Muscle layer of colon (tissue), 2 donors: ENCODE measurements around the gene SCAP.
A peak's percentile ranks its signal among the peaks of the same experiment; 100 is the strongest.
"Not testable (repeated sequence)": the region's sequence is repeated elsewhere in the genome, so short reads cannot be mapped to it uniquely, and the experiment has no call there.

Source experiments
- H3K27ac ChIP-seq: one replicate; pipeline ENCODE4 v1.7.0; 2013; ENCODE audit warnings: low read depth, mild to moderate bottlenecking, low read length, moderate library complexity
- H3K27me3 ChIP-seq, 2 donors: one replicate each; pipeline ENCODE4 v1.7.0; 2013; ENCODE audit warnings: low read length in 2 of 2, mild to moderate bottlenecking in 2 of 2; ENCODE audit not compliant: insufficient read depth in 2 of 2, control insufficient read depth in 1 of 2
- H3K36me3 ChIP-seq: one replicate; pipeline ENCODE4 v1.7.0; 2013; ENCODE audit warnings: mild to moderate bottlenecking, low read length; ENCODE audit not compliant: insufficient read depth
- H3K4me1 ChIP-seq: one replicate; pipeline ENCODE4 v1.7.0; 2013; ENCODE audit warnings: mild to moderate bottlenecking, low read length; ENCODE audit not compliant: insufficient read depth
- H3K4me3 ChIP-seq, 2 donors: one replicate each; pipeline ENCODE4 v1.7.0; 2013; ENCODE audit warnings: low read length in 2 of 2, low read depth in 1 of 2, mild to moderate bottlenecking in 1 of 2, moderate library complexity in 1 of 2
- H3K9ac ChIP-seq: one replicate; pipeline ENCODE4 v1.7.0; 2013; ENCODE audit warnings: low read length
- H3K9me3 ChIP-seq: one replicate; pipeline ENCODE4 v1.7.0; 2013; ENCODE audit warnings: mild to moderate bottlenecking, low read length
- donor health status: abdominal sarcoma.
- donor health status: Adenocarcinoma of cecum.

SCAP gene

DNA sequence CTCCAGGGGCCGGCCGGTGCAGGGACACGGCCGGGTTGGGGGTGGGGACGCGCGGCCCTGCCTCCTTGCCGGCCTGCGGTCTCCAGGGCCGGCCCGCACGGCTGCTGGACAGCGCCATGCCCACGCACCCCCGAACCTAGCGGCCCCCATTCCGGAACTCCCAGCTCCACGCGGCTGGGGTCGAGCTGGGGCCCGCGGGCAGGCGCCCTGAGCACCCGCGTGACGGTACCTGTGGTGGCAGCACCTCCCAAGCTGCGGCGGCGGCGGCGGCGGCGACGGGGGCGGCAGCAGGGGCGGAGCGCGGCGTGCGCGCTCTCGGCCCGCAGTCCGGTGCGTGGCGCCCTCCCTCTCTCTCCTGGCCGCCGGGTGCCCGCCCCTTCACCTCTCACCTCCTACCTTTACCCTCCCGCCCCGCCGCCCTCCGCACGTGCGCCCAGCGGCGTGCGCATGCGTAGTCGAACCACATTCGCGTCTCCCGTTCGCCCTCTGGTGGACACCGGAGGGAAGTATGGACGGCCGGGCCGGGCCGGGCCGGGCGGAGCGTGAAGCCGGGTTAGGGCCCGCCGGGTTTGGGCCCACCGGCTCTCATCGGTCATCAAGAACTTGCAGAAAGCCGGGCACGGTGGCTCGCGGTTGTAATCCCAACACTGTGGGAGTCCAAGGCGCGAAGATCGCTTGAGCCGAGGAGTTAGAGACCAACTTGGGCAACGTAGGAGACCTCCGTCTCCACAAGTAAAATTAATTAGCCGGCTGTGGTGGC, at the start of gene SCAP:
SCAP (minus strand) TSS at position 372 of the 760 bp plus-strand sequence. CDS start 32,948 bp downstream, outside the sequence.
- H3K27ac ChIP-seq, result peak within 1 kb of the TSS; percentile 83
- peak within 1 kb of the TSS; percentile 54 for H3K9ac ChIP-seq
- no peaks in the 10 kb centered on the region for H3K27me3 ChIP-seq
- no peaks in the 10 kb centered on the region for H3K36me3 ChIP-seq
- no peaks in the 10 kb centered on the region for H3K9me3 ChIP-seq
- H3K4me3 ChIP-seq, result peak within 1 kb of the TSS; percentile 69 to 80
- H3K4me1 ChIP-seq, result peaks cover 20% of the 10 kb centered on the region

DNA sequence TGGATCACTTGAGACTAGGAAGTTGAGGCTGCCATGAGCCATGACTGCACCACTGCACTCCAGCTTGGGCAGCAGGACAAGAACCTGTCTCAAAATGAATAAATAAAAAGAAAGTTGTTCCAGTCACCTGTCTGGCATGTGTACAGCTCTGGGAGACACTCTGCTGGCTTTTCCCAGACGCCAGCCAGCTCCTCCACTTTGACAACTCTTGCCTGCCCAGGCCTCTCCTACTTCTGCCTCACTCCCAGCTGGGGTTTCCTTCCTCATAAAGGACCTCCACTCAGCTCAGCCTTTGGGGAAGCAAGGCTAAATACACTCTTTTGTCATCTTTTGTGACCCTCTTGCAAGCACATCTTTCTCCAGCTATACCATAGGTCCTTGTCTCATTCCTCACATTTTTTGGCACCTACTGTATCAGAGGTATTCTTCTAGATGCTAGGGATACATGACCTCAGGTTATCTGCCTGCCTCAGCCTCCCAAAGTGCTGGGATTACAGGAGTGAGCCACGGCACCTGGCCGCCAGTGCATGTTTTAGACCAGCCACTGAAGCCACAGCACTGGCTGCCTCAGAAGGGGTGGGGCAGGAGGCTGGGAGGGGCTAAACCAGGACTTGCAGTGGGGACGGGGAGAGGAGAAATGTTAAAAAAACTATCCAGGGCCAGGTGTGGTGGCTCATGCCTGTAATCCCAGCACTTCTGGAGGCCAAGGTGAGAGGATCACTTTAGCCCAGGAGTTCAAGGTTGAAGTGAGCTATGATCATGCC, 47.8 kb upstream of the SCAP start:
- H3K4me1 ChIP-seq, result peaks cover 7% of the 10 kb centered on the region
- H3K4me3 ChIP-seq, result no peak overlapping the region
- no peak overlapping the region for H3K27ac ChIP-seq
- no peaks in the 10 kb centered on the region for H3K36me3 ChIP-seq
- no peaks in the 10 kb centered on the region for H3K9me3 ChIP-seq
- no peak overlapping the region for H3K9ac ChIP-seq
- no peaks in the 10 kb centered on the region for H3K27me3 ChIP-seq

DNA sequence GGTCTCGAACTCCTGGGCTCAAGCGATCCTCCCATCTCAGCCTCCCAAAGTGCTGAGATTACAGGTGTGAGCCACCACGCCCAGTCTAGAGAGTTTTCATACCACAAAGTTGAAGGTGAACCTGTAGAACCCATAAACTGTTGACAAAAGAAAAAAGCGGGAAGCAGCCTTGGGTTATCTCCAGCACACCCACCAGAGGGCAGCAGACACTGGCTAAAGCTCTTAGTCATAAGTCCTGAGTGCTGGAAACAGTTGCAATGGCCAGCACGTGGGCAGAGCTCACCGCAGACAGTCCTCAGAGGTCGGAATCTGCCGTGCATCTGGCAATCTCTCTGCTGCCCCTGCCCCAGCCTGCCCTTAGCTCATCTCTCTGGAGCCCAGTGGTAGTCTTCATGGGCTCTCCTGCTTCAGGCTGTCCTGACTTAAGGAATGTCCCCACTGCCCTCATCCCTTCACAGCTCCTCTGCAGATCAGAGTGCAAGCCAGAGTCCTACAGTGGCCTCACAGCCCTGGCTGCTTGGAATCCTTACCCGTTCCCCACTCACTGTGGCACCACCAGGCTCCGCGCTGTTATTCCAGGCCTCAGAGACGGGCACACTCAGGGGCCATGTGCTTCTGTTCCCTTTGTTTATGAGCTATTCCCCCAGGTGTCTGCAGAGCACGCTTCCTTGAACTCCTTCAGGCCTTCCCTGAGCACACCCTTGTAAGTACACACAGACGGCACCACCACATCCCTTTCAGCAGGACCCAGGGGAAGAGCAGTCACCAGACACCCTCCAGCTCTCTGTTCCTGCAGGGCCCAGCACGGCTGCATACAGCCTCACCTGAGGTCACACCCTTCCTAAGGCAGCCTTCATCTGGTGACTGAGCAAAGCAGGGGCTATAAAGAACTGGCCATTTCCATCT, 46.6 kb upstream of the SCAP start:
- Histone ChIP-seq H3K27me3 (no peaks in the 10 kb centered on the region), H3K36me3 (no peaks in the 10 kb centered on the region), H3K27ac (no peak overlapping the region), H3K9ac (no peak overlapping the region), H3K4me3 (no peak overlapping the region), H3K9me3 (no peaks in the 10 kb centered on the region), H3K4me1 (peaks cover 7% of the 10 kb centered on the region)

GRCh38 chr3:47520756-47521155, 45.0 kb upstream of the SCAP start:
- Histone ChIP-seq H3K9me3 (no peaks in the 10 kb centered on the region), H3K9ac (no peak overlapping the region), H3K36me3 (no peaks in the 10 kb centered on the region), H3K27ac (no peak overlapping the region), H3K4me3 (no peak overlapping the region), H3K27me3 (no peaks in the 10 kb centered on the region), H3K4me1 (peaks cover 7% of the 10 kb centered on the region)

GRCh38 chr3:47517937-47518336, 42.2 kb upstream of the SCAP start:
- Histone ChIP-seq H3K4me1 (peaks cover 7% of the 10 kb centered on the region), H3K4me3 (no peak overlapping the region), H3K9me3 (no peaks in the 10 kb centered on the region), H3K36me3 (no peaks in the 10 kb centered on the region), H3K27me3 (no peaks in the 10 kb centered on the region), H3K9ac (no peak overlapping the region), H3K27ac (no peak overlapping the region)

DNA sequence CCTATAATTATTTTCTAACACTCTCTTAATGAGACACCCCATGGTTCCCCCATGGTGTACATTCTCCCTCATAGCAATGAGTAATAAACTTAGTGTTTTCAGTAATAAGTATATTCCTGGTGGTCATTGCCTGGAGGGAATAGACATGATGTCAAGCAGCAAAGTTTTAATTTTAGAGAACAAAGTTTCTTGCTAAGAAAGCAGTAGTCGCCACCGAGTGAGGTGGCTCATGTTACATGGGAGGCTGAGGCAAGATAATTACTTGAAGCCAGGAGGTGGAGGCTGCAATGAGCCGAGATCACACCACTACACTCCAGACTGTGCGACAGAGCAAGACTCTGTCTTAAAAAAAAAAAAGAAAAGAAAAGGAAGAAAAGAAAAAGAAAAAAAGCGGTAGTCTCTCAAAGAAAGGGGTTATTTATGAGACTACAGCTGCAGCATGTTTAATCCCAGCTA, 40.2 kb upstream of the SCAP start:
- no peak overlapping the region for H3K4me3 ChIP-seq
- H3K36me3 ChIP-seq, result peaks cover 2% of the 10 kb centered on the region
- no peak overlapping the region for H3K27ac ChIP-seq
- no peaks in the 10 kb centered on the region for H3K4me1 ChIP-seq
- H3K9me3 ChIP-seq, result no peaks in the 10 kb centered on the region
- H3K9ac ChIP-seq, result no peak overlapping the region
- H3K27me3 ChIP-seq, result no peaks in the 10 kb centered on the region

DNA sequence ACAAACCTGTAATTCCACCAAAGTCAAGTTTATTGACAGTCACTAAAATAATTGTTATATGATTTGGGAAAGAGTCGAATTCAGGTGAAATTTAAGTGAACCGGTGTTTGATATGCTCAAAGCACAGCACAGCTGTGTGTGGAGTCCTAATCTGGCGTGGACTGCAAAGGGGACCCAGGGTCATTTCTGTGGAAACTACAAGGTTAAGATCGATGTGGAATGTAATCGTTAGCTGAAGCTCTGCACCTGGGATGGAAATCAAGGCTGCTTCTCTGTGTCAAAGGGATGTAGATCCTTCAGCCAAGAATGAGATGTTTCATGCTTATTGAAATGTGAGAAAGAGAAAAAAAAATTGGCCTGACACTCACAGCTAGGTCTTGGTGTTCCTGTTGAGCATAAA, 39.4 kb upstream of the SCAP start:
- Histone ChIP-seq H3K27ac (no peak overlapping the region), H3K4me3 (no peak overlapping the region), H3K36me3 (peaks cover 6% of the 10 kb centered on the region), H3K27me3 (no peaks in the 10 kb centered on the region), H3K9ac (no peak overlapping the region), H3K9me3 (no peaks in the 10 kb centered on the region), H3K4me1 (no peaks in the 10 kb centered on the region)

DNA sequence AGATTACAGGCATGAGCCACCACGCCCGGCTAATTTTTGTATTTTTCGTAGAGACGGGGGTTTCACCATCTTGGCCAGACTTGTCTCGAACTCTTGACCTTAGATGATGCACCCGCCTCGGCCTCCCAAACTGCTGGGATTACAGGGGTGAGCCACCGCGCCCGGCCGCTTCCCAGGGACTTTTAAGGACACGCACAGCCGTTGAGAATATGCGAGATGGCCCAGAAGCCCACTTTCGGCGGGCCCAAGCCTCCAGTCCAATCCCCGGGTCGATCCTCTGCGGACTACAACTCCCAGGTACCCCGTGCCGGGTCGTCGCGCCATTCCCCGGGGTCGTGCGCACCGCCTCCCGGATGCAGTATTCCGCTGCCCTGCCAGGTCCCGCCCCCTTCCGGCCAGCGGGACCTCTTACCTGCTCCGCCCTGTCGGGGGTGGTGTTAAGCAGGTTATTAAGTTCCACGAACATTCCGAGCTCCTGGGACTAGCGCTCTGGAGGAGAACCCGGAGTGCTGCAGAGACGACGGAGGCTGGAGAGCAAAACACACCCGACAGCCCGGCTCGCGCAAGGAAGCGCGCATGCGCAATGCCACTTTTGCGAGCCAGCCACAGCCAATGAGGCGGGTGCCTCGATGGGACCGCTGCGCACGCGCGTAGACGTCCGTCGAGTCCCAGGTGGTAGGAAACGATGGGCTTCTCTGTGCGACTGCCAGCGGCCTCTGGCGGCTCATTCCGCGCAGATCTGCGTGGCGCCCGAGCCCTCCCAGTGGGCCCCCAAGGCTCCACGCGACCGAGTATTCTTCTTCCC, 37.6 kb upstream of the SCAP start, which contains the start of gene ELP6:
ELP6 (minus strand) TSS at position 588 of the 805 bp plus-strand sequence; CDS start at position 466, 122 bp downstream.
- Histone ChIP-seq H3K27ac (peak within 1 kb of the TSS; percentile 54), H3K9ac (peak within 1 kb of the TSS; percentile 44), H3K9me3 (no peaks in the 10 kb centered on the region), H3K27me3 (no peaks in the 10 kb centered on the region), H3K36me3 (peaks cover 11% of the 10 kb centered on the region), H3K4me3 (peak within 1 kb of the TSS; percentile 69 to 95), H3K4me1 (no peaks in the 10 kb centered on the region)

GRCh38 chr3:47512416-47513124, 36.8 kb upstream of the SCAP start:
- Histone ChIP-seq H3K4me3 (peak overlapping the region; percentile 69 to 95), H3K4me1 (no peaks in the 10 kb centered on the region), H3K9ac (peak overlapping the region; percentile 44), H3K27me3 (no peaks in the 10 kb centered on the region), H3K27ac (peak overlapping the region; percentile 54), H3K36me3 (peaks cover 11% of the 10 kb centered on the region), H3K9me3 (no peaks in the 10 kb centered on the region)

- not testable (repeated sequence) for H3K9me3 ChIP-seq, H3K4me1 ChIP-seq, H3K27ac ChIP-seq, H3K9ac ChIP-seq, H3K4me3 ChIP-seq, H3K27me3 ChIP-seq
- peaks cover 36% of the 10 kb centered on the region for H3K36me3 ChIP-seq
These were observed 29.5 kb upstream of the SCAP start for GRCh38 chr3:47505267-47505666.
